ENCODE data around the gene FBXO41.

The FBXO41 gene

DNA sequence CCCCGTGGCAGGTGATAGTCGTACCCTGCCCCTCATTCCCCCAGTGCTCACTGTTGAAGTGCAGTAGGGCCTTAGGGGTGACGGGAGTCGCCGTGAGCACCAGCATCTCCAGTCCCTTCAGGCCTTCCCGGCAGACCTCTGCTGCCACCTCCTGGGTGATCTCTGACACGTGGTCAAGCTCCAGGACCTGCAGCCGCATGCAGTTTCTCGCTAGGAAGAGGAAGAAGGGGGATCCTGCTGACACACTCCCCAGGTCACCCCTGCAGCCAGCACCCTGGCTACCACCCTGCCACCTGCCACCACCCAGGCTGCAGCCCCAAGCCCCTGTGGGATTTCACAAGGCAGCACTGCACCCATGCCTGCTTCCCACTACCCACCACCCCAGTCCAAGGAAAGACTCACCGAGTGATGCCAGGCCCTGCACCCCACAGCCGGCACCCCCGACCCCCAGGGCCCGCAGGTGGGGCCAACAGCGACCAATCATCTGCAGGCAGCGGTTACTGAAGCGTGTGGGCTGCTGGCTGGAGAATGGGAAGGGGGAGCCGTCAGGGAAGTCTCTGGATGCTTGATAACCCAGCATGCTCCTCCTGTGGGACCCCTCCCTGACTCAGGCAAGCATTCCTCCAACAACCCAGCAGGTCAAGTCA is 23.8 kb downstream of the FBXO41 start:
- no peak for DNase-seq

DNA sequence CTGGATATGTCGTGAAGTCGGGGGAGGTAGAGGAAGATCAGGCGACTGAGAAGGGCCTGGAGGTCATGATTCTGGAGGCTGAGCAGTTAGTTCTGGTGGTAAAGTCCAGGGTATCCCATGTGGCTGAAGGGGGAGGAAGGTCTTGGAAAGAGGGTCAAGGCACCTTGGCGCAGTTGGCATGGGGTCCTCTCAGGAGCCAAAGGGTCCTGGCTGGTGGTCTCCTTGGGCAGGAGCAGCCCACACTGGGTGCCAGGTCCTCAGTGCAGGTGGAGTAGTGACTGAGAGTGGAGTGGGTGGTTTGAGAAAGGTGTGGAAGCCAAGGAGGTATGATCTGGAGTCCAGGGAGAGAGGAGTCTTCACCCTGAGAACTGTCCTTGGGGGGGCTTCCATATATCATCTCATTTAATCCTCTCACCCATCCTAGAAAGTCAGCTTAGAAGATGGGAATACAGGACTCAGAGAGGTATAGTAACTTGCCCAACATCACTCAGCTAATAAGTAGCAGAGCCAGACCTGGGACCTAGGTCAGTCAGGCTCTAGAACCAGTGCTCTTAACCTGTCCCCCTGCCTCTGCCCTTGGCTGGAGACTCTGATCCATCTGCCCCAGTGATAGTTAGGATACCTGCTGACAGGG is 24.5 kb downstream of the FBXO41 start:
- DNase-seq = no peak

DNA sequence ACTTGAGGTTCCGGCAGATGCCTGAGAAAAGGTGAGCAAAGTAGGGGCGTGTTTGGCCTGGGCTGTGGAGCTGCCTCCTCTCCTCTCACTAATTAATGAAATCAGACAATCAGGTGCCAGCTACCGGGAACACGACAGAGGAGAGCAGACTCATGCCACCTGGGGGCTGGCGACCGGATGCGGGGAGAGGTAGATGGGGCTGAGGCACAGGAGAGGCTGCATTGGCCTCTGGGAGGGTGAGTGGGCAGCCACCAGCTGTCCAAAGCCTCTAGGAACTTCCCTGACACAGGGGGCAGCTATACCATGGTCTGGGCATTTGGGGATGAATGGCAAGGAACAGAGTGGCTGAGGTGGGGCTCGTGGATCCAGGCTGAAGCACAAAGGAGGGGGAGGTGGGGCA is 25.0 kb downstream of the FBXO41 start:
- no peak for DNase-seq

GRCh38 chr2:73258913-73259215 is 25.4 kb downstream of the FBXO41 start:
- DNase-seq = no peak

DNA sequence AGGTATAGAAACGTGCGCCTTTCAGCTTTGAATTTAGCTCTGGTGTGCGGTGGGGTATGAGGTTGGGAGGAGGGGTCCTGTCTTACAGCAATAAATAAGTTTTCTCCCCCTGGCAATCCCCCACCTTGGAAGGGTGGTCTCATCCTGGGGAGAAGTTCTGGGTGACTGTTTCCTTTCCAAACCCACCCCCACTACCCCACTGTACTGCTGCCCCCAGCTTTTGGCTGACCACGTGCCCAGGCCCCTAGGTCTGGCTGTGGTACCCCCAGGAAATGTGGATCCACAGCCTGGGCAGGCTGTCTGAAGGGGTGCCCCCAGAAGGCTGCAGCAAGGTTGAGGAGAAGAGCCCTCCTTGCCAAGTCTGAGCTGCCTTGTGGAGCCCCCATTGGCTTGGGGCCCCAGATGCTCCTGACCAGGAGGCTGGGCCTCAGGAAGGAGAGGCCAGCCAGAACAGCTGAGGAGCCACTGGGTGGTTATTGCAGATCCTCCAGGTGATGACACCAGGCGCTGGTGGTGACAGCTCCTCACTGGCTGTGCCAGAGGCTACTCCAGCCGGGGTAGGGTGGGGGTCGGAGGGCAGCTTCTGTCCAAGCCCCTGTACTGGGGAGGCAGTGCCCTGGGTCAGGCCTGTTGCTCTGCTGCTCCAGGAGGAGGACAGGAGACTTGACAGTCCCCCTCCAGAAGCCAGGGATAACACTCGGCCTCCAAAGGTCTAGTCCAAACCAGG is 25.9 kb downstream of the FBXO41 start:
- DNase-seq = no peak

DNA sequence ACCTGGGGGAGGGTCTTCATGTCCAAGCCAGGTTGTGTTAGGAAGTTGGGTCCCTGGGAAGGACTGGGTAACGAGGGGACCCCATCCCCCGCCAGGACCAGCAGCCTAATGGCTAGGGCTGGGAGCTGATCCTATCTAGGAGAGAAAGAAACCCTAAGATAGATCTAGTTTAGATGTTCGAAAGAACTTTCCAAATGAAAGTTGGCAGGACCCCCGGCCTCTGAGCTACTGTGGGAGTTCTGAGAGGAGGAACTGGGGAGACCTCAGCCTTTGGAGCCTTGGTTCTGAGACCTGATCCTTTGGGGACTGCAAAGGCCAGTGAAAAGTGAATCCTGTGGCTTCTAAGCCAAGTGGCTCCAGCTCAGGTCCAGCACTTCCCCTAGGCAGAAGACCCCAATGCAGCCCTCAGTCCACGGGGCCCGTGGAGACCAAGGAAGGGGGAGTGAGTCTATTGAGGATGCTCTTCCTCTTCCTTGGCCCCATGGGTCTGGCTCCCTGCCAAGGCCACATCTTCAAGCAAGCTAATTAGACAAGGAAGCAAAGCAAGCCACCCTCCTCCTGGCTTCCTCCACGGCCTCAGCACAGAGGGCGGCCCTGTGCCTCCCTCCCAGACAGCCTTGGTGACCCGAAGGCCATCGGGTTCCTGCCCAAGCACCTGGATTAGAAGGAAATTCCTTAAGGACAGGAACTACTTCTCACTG is 26.7 kb downstream of the FBXO41 start:
- DNase-seq = no peak

DNA sequence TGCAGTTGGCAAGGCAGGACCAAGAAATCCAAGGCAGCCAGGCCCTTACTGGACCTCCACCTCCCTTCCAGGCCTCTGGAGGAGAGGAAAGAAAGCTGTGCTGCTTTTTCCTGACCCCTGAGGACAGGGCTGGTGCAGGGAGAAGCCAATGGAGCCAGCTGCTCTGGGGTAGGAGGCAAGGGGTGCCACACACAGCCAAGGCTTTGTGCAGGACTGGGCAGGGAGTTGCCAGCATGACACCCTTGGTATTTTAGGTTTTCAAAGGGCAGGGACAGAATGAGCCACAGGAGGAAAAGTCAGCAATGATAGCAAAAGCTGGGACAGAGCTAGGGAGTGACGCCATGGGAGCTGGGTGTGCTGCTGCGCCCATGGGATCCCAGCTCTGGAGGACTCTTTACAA is 27.3 kb downstream of the FBXO41 start:
- no peak for DNase-seq

DNA sequence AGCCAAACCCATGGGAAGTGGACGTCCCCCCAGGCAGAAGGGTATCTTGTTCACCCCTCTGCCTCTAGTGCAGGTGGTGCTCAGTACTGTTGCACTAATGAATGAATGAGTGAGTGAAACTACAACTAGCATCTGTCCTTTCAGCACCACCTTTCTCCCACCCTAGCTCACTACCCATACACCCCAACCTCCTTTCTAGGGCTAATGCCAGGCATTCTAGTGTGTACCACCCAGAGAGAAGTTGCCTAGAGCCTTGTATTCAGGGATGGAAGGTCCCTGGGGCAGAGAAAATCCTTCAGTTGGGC is 27.7 kb downstream of the FBXO41 start:
- no peak for DNase-seq

DNA sequence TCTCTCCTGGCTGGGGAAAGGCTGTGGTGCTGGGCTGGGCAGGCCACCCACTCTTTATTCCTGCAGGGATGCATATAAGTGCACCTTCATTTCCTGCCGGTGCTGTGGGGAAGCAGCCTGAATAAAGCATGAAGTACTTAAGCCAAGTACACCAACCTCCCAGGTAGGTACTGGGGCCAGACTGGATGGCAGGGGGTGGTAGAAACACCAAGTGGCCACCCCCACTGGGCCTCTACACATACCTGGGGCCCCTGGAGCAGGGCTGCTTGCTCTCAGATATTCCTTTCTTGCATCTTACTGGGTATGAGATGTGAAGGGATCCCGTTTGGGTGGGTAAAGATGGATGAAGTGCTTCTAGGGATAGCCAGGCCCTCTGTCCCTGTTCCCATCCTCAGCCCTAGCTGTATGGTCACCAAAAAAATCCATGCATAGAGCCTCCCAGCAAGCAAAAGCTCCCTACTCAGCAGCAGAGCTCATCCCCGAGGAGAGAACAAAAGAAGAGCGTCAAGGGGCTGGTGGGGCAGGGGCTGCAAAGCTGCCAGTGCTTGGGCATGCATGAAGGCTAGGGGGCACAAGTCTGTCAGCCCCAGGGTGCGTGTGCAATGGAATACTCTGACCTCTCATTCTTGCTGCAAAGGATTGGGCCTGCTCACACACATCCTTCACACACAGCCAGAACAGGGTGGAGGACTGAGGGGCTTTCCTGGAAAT is 28.2 kb downstream of the FBXO41 start:
- DNase-seq = no peak

DNA sequence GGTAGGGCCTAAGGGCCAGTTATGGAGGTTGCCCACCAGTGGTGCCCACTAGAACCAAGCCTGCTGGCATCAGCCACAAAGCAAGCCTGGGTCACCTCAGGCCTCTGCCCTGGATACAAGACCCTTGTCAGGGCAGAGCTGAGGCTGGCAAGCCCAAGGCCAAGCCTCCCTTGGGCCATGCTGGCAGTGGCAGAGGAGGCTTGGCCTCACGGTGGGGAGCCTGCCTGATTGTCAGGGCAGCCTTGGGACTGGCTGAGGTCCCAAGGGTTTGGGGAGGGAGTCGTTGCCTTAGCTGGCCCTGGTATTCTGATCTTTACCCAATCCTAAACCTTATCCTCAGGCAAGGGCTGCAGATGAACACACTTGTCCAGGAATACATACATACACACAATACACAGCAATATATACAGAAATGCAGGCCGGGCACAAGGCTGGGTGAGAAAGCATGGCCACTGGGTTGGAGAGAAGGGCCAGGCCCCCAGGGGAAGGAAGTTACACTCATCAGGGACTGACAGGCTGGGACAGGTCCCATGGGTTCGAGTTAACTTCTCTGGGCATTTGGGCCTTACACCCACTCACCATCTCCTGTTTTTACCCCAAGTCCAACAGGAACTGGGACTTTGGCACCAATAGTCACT is 29.2 kb downstream of the FBXO41 start:
- no peak for DNase-seq

DNA sequence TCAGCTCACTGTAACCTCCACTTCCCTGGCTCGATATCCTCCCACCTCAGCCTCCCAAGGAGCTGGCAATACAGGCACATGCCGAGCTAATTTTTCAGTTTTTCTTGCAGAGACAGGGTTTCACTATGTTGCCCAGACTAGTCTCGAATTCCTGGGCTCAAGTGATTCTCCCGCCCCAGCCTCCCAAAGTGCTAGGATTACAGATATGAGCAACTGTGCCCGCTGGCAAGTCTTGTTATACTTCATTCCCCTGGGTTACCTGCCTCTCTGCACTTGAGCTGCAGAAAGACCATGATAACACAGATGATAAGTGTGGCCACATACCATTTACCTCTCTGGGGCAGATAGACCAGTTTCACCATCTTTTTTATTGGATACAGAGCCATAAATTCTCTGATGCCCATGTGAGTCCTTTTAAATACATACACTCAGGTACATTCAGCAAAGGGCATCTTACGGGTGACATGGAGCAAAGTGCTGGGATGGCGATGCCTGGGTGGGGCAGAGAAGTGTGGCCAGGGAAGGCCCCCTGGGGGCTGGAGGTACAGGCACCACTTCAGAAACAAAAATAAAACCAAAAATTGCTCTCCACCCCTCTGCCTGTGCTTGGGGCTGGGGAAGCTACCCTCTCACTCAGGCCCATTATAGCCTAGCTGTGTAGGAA is 29.8 kb downstream of the FBXO41 start:
- DNase-seq = no peak

GRCh38 chr2:73253901-73254300 is 30.4 kb downstream of the FBXO41 start:
- no peak for DNase-seq

- DNase-seq = no peak
Observed at GRCh38 chr2:73253400-73253799, 30.9 kb downstream of the FBXO41 start.

DNA sequence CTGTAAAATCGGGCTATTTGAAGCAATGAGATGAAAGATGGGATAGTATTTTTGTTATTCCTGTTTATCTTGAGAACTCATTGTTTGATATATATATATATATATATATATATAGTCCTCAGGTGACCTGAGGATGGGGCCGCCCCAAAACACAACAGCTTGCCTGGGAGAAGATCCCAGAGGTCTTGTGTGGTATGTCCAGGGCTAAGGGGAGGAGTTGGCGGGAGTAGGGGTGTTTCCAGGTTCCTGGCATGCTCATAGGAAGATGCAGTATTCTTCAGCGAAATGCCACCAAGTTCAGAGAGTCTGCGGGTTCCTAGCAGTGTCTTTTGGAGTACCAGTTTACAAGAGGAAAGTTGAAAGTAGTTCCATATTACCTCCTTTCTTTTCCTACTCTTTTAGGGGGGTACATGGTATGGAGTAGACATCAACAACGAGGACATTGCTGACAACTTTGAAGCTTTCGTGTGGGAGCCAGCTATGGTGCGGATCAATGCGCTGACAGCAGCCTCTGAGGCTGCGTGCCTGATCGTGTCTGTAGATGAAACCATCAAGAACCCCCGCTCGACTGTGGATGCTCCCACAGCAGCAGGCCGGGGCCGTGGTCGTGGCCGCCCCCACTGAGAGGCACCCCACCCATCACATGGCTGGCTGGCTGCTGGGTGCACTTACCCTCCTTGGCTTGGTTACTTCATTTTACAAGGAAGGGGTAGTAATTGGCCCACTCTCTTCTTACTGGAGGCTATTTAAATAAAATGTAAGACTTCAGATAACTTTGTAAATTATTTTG is 31.8 kb downstream of the FBXO41 start:
- DNase-seq = no peak

GRCh38 chr2:73250872-73251846 is 33.1 kb downstream of the FBXO41 start:
- DNase-seq = no peak

- no peak for DNase-seq
Observed at GRCh38 chr2:73249636-73250035, 34.6 kb downstream of the FBXO41 start.

- DNase-seq = no peak
Observed at GRCh38 chr2:73246850-73247249, 37.4 kb downstream of the FBXO41 start.

DNA sequence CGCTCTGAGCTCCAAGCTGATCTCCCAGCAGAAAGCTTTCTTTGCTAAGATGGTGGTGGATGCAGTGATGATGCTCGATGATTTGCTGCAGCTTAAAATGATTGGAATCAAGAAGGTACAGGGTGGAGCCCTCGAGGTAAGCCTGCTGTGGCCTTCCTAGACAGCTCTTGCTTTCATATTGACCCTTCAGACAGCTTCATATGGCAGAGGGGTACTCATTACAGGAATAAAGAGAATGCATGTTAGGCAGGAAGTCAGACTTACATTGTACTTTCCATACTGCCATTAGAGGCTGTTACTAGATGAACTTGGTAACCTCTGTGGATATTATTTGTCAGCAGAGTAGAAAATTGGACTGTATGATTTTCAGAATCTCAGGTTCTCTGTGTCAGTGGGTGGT is 39.7 kb downstream of the FBXO41 start:
- DNase-seq = no peak

DNA sequence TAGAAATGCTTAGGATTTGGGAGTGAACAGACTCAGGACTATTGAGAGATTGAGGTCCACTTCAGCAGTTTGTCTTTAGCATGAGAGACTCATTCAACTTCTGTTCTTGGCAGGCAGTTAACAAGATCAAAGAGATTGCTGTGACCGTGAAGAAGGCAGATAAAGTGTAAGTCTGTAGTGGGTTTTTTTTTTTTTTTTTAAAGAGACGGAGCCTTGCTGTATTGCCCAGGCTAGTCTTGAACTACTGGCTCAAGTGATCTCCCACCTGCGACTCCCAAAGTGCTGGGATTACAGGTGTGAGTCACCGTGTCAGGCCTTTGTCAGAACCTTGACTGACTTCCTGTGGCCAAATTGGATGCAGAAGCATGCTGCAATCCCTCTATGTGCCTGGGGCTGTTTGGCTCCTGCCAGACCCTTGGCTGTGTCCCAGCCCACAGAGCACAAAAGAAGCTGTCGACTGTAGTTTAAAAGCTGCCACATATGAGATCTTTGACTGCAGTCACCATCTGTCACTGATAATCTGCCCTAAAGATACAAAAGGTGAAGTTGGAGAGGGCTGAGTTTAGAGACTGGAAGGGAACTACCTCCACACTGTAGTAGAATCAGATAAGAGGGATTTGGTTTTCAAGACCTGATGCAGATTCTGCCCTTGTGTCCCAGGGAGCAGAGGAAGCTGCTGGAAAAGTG is 40.3 kb downstream of the FBXO41 start:
- peak; percentile 86 for DNase-seq

- no peak for DNase-seq
Observed at GRCh38 chr2:73239776-73240175, 44.5 kb downstream of the FBXO41 start.
